ENCODE data around the gene SSX2IP.
A peak's percentile ranks its signal among the peaks of the same experiment; 100 is the strongest.
"Not testable (repeated sequence)": the region's sequence is repeated elsewhere in the genome, so short reads cannot be mapped to it uniquely, and the experiment has no call there.

The SSX2IP gene

DNA sequence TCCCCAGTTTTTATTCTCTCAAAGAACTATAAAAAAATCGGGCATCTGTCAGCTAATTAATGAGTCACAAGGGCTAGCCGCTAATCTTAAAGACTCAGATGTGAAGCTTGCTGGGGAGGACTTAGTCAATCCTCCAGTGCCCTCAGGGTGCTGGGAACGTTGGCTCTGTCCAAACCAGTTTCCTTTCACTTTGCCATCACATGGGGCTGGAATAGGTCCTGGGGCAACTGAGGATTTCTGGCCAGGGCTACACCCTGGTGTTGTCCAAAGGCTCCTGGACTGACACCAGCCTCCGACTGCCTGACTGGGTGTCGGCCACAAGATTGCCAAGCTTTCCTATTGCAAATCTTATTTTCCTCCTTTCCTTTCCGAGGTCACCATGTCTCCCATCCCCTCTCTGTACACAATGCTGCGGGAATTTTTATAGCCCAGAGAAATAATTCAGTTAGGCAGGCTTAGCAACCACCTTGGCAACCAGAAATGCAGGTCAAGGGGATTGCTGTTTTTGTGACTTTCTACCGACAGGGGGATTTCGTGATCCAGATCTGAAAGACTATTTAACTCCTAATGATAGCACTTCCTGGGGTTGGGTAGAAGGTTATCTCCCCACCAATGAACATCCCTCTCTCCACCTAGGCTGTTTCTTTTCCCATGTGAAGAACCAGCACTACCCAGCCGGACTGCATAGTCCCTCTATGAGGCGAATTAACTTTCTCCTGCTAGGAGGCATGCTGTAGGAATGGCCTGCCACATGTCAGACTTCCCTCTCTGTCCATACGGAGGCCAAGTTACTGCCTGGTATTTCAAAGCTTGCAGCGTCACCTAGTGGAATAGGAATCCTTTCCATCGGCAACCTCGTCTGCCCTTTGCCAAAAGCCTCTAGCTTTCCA, 86.1 kb downstream of the SSX2IP start:
- DNase-seq (ENCODE audit: low read depth) = peak; percentile 95
- TF ChIP-seq, protein P1, sequence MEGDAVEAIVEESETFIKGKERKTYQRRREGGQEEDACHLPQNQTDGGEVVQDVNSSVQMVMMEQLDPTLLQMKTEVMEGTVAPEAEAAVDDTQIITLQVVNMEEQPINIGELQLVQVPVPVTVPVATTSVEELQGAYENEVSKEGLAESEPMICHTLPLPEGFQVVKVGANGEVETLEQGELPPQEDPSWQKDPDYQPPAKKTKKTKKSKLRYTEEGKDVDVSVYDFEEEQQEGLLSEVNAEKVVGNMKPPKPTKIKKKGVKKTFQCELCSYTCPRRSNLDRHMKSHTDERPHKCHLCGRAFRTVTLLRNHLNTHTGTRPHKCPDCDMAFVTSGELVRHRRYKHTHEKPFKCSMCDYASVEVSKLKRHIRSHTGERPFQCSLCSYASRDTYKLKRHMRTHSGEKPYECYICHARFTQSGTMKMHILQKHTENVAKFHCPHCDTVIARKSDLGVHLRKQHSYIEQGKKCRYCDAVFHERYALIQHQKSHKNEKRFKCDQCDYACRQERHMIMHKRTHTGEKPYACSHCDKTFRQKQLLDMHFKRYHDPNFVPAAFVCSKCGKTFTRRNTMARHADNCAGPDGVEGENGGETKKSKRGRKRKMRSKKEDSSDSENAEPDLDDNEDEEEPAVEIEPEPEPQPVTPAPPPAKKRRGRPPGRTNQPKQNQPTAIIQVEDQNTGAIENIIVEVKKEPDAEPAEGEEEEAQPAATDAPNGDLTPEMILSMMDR (conservative IDR thresholded peaks at IDR 0.05; ENCODE audit: control insufficient read depth, insufficient read depth, low read depth, low read length) = peak; percentile 70
- H3K4me3 ChIP-seq (ENCODE audit: control insufficient read depth, low read depth, low read length) = peak overlapping the region; percentile 31

DNA sequence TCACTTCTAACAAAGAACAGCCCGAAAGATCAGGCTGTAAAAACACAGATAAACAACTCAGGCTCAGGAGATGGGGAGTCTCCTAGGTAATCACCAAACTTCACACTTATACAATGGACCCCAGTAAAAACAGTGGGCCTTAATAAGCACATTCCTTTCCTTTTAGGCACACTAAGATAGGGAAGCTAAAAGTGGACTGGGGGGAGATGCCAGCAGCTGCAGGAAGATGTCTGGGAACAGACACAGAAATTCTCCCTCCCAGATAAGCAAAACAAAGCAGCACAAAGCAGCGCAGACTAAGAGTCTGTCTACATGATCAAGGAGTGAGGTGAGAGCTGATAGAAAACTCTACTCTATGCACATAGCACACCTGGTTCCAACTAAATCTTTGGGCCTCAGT, 87.0 kb downstream of the SSX2IP start:
- peak; percentile 16 for DNase-seq (ENCODE audit: low read depth)

DNA sequence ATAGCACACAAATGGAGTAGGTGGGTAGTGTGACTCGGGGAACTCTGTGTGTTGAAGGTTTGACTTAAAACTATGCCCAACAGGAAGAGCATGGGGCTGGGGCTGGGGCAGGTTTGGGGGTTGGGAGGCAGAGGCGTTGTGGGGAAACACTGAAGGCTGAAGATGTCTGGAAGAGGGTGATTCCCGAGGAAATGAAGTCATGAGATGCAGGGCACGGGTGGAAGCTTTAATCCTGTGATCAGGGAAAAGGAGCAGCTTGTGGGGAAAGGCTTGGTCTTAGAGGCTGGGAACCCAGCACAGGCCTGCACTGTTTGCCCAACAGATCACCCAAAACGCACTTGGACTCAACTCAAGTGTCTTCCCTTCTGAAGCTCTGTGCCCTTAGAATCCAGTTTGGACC, 89.5 kb downstream of the SSX2IP start:
- TF ChIP-seq, protein P1 (conservative IDR thresholded peaks at IDR 0.05; ENCODE audit: control insufficient read depth, insufficient read depth, low read depth, low read length) = no peak
- DNase-seq (ENCODE audit: low read depth) = no peak
- no peak overlapping the region for H3K4me3 ChIP-seq (ENCODE audit: control insufficient read depth, low read depth, low read length)

More for the DNA sequence above, 87.0 kb downstream of the SSX2IP start:
- no peak overlapping the region for H3K4me3 ChIP-seq (ENCODE audit: control insufficient read depth, low read depth, low read length)
- TF ChIP-seq, protein P1 (conservative IDR thresholded peaks at IDR 0.05; ENCODE audit: control insufficient read depth, insufficient read depth, low read depth, low read length) = no peak

DNA sequence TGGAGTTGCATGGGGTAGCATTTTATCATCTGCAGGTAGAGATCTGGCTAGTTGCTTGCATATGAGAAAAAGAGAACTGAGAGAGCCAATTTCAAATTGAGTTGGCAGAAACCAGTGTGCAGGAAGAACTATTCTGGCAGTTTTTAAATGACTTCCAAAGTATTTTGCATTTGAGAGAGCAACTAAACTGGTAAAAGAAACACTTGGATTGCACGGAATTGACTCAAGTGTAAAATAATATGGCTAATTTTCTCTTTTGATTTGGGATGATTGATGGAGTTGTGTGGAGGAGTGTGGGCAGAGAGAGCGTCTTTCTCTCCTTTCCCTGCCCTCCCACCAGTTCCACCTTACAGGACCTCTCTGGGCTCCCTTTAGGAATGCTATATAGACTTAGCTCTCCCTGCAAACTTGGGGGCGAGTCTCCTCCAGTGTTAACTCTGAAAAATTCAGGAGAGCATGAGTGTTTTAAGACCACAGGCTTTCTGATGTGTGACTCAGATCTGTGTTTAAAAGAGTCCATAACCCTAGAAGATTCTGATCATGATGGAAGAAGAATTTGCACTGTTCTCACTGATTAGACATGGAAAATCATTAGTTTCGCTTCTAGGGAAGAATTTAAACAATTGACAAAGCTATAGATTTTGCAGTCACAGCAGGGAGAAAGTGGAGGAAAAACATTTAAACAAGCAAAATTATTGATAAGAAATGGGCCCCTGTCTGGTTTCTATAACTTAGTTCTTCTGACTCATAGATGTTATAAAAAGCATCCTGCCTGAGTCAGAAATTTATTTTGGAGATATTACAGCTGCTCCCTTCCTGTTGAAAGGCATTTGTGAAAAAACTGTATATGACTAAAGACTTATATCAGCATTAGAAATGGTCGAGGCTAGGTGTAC, 91.2 kb downstream of the SSX2IP start:
- no peak overlapping the region for H3K4me3 ChIP-seq (ENCODE audit: control insufficient read depth, low read depth, low read length)
- peak; percentile 88 for DNase-seq (ENCODE audit: low read depth)
- TF ChIP-seq, protein P1 (conservative IDR thresholded peaks at IDR 0.05; ENCODE audit: control insufficient read depth, insufficient read depth, low read depth, low read length) = no peak

DNA sequence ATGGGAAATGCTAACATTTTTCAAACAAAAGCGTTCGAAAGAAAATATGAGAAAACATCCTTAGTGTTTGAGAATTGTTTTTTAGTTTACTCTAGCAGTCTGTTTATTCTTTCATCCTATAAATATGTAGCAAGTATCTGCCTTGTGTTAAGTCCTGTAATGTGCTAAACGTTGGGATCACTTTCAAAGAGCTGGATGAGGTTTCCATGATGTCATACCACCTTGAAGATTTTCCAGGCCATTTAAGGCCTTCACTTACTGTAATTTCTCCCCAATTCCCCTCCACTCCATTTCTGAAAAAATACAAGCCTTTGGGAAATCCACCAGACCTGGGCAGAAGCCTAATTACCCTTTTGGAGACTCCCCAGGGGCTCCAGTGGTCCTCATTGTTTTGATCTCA, 91.8 kb downstream of the SSX2IP start:
- H3K4me3 ChIP-seq (ENCODE audit: control insufficient read depth, low read depth, low read length) = no peak overlapping the region
- peak; percentile 66 for DNase-seq (ENCODE audit: low read depth)
- TF ChIP-seq, protein P1 (conservative IDR thresholded peaks at IDR 0.05; ENCODE audit: control insufficient read depth, insufficient read depth, low read depth, low read length) = no peak

DNA sequence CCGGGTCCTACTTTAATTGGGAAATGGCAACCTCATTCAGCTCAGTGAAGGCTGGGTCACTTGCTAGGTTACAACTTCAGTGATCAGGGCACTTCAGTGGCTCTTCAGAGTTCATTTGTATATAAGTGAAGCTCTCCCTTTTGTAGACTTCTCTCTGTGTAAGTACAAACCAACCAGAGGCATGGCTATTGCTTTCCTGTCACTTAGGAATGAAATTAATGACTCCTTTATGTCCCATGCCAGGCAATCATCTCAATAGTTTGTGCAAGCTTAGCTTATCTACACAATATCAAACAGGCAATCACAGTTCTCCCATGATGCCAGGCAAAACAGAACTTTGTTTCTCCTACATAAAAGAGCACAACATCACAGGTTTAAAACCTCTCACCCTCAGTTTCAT, 93.2 kb downstream of the SSX2IP start:
- no peak for DNase-seq (ENCODE audit: low read depth)
- TF ChIP-seq, protein P1 (conservative IDR thresholded peaks at IDR 0.05; ENCODE audit: control insufficient read depth, insufficient read depth, low read depth, low read length) = no peak
- no peak overlapping the region for H3K4me3 ChIP-seq (ENCODE audit: control insufficient read depth, low read depth, low read length)

DNA sequence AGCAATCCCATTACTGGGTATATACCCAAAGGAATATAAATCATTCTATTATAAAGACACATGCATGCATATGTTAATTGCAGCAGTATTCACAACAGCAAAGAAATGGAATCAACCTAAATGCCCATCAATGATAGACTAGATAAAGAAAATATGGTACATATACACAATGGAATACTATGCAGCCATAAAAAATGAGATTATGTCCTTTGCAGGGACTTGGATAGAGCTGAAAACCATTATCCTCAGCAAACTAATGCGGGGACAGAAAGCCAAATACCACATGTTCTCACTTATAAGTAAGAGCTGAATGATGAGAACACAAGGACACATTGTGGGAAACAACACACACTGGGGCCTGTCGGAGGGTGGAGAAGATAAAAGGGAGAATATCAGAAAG, 95.3 kb downstream of the SSX2IP start:
- not testable (repeated sequence) for DNase-seq (ENCODE audit: low read depth); H3K4me3 ChIP-seq (ENCODE audit: control insufficient read depth, low read depth, low read length)

All from fibroblast of mammary gland (primary cell).